Stimulated activated CD8-positive, alpha-beta memory T cell treated with anti-CD3 and anti-CD28 coated beads, Interleukin-15, amount 100 ng/mL, for 1 hour (primary cell): ENCODE data around the gene ADRA1B.

Experiments
- DNase-seq: peaks from one replicate; pipeline ENCODE4 v3.0.0-alpha.2; 2020; ENCODE audit warnings: low read depth

Gene ADRA1B

DNA sequence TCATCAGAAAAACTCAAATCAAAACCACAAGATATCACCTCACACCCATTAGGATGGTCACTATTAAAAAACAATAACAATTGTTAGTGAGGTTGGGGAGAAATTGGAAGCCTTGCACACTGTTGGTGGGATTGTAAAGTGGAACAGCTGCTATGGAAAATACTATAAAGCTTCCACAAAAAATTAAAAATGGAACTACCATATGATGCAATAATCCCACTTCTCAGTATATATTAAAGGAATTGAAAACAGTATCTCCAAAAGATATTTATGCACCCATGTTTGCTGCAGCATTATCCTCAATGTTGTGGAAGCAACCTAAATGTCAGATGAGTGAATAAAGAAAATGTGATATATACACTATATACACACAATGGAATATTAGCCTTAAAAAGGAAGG lies 14.5 kb upstream of the ADRA1B start:
- no peak for DNase-seq

DNA sequence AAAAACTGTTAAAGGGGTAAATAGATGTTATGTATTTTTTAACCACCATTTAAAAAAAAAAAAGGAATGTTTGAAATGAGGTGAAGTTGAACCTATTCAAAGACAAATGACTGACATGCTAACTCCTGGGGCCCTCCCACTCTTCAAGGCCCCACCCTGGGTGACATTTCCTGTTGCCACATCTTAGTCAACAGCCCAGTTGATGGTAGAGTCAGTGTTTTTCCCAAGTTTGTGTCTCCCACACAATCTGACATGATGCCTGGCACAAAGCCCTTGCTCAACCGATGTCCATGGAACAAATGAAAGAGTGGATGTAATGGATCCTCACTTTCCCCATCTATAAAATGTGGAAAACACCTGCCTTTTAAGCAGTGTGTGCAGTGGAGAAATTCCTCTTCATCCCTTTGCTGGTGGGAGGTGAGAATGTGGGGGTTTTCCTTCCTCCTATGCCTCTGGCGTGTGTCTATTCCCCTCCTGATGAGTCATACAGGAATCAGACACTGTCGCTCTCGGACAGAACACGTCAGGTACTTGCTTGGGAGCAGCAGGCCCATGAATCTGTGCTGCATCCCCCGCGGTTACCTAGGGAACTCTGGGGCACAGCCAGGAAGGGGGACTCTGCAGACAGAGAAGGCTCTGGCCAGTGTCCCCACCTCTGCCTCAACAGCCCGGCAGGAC lies 13.7 kb upstream of the ADRA1B start:
- DNase-seq: no peak

DNA sequence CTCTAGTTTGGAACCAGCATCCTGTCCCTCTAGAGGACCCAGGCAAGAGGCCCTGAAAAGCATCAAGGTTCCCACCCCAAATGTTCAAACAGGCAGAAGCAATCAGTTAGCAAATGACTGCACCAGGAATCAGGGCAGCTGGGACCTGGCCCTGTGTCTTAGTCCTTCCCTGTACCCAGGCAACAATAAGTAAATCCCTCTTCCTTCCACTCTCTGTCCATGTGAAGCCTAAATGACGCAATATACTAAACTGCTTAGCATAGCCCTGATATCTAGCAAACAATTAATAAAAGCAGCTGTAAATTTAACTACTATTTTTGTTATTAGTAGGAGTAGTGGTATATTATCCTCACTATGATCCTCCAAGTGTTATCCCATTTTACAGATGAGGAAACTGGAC lies 13.2 kb upstream of the ADRA1B start:
- no peak for DNase-seq

DNA sequence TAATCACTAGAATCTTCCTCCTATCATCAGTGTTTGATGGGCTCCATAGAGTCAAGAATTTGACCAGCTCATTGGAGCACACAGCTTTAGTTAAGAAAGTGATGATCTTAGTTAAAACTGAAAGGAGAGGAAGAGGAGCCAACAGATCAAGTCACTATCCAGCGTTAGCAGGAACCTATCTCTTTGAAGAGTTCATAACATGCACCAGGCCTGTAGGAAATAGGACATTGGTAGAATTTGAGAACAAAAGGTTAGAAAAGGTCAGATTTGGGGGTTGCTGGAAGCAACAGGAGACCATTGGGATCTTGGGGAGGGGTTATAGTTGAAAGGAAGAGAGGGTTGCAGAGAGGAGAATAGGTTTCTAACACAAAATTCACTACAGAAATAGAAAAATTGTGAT lies 11.4 kb upstream of the ADRA1B start:
- DNase-seq: no peak

DNA sequence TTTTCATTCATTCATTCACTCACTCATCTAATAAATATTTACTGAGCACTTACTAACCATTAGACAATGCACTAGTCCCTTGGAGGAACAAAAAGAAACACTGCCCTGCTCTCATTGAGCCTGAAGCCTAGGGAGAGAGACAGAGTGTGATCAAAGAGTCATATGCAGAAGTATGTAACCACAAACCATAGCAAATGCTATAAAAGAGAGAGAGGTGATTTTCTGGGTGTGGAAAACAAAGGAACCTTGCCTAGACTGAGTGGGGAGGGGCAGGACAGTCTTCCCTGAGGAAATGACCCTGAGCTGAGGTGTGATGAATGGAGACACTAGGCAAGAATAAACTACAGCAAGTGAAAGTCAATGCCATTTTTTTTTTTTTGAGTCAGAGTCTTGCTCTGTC lies 10.8 kb upstream of the ADRA1B start:
- DNase-seq: no peak

DNA sequence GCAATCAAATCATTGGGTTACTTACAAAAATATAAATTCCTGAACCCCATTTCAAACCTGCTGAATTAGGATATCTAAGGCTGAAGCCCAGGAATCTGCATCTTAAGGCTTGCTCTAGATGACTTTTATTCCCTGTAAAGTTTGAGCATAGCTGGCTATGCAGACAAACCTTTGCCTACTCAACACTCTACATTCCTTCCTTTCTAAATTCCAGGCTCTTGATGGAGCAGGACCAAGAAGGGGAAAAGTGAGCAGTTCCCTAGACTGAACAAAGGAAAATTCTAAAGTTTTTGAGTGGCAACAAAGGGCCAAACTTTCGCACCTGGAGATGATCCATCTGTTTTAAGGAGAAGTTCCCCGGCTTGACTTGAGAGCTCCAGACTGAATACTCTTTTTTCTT lies 9.8 kb upstream of the ADRA1B start:
- no peak for DNase-seq

DNA sequence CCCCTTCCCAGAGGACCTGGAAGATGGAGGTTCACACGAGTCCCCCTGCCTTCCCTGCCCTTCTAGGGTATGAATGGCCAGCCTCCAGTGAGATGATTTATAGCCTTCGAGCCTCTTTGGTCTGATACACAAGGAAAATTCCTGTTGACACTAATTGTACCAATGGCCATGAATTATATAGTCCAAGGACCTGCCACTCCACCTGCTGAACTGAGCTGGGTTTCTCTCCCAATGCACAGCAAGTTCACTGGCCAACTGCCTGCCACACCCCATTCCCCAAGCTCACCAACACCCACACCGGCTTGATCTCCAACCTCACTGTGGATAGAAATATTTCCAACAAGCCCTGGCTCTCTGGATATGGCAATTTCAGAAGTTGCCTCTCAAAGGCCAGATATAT lies 9.3 kb upstream of the ADRA1B start:
- no peak for DNase-seq

DNA sequence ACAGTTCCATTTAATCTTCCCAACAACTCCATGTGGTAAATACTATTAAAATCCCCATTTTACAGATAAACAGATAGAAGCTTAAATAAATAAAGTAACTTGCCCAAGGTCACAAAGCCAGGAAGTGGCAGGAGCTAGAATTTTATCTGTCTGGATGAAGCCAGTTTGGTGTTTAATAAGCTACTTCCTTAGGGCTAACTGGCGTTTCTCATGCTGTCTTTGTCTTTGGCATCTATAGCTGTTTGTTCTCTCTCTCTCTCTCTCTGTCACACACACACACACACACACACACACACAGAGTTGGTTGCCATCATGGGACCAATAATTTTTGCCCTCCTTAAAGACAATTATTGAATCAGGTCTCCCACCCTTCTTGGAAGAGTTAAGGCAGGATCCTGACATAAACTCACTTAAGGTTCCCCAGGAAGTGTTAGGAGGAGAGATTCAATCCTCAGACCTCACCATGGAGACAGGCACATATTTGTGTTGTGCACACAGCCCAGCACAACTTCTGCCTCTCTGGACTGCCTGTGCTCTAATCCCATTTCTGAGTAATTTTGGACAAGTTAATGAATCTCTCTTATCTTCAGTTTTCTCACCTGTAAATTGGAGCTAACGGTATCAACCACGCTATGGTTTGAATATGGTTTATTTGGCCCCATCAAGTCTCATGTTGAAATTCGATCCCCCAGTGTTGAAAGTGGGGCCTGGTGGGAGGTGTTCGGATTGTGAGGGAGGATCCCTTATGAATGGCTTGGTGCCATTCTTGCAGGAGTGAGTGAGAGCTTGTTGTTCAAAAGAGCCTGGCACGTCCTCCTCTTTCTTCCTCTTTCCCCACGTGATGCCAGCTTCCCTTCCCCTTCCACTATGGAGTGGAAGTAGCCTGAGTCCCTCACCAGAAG lies 8.3 kb upstream of the ADRA1B start:
- no peak for DNase-seq

DNA sequence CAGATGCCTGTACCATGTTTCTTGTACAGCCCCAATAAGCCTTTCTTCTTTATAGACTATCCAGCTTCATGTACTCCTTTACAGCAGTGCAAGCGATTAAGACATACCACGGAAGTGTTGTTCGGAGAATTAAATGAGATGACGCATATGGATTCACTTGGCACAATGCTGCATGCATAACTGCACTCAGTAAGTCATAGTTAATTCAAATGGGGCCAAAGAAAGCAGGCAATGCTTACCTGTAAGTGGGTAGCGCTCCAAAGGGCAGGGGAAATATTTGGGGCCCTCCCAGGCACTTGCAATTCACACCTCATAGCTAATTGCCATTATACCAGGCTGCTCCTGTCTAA lies 7.7 kb upstream of the ADRA1B start:
- no peak for DNase-seq

DNA sequence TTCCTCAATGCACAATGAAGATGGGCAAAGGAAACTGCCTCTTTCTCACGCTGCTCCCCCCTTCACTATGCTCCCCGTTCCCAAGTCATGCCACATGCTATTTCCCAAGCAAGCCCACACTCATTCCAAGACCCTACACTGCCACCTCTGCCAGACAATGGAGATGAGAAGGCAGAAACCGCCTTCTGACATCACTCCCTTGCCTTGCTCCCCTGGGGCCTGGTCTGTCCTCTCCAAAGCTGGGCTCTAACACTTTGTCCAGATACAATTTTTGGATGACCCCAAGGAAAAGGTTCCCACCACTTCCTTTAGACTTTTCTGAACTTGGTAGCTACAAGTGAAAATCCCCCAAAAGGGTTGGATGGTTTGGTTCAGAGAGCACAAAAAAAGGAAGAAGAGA lies 7.2 kb upstream of the ADRA1B start:
- no peak for DNase-seq

DNA sequence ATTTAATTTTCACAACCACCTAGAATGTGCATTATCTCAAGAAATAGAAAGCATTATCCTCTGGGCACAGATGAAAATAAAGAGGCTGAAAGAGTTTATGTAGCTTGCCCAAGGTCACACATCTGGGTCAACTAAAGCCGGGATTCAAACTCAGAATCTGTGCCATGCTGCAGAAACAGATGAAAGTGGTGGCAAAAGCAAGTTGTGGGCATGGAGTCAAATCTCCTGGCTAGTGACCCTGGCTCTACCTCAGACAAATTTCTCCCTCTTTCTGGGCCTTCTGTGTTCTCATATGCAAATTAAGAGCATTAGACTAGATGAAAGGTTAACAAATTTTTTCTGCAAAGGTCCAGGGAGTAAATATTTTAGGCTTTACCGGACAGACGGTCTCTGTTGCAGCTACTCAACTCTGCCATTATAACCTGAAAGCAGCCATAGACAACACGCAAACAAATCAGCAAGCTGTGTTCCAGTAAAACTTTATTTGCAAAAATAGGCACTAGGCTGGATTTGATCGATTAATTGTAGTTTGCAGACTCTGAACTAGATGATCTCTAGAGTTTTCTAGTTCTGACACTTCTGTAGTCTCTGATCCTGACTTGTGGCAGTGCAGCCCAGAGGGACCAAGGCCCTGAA lies 6.0 kb upstream of the ADRA1B start:
- no peak for DNase-seq

DNA sequence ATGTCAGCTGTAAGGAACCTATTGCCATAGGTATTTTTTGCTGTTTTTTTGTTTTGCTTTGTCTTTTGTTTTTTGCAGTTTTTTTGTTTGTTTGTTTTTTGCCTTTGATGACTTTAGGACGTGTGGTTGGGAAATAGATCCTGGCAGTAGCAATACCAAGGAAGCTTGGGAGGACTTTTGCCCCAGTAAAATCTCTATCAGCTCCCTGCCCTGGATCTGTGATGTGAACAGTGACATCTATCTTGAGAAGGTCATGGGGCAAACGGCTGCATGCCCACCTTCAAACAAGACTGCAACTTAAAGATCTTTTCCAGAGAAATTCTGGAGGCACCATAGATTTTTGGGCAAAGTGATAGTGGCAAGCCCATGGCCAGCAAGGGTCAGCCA lies 5.4 kb upstream of the ADRA1B start:
- no peak for DNase-seq

DNA sequence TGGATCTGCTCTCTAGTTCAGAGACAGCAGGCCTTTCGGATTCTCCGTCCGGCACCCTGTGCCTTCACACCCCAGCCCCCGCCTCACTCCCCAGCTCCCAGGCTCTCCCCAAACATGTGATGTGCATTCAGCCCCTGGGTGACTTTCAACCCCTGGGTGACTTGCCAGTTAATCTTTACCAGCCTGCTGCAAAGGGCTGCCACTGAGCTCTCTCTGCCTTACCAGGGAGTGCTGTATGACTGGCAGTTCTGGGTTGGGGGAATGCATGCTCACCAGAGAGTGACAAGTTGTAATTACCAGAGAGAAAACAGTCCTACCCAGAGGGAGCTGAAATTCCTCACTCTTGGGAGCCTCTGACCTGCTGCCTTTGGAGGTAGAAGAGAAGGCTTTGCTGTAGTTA lies 4.9 kb upstream of the ADRA1B start:
- no peak for DNase-seq

DNA sequence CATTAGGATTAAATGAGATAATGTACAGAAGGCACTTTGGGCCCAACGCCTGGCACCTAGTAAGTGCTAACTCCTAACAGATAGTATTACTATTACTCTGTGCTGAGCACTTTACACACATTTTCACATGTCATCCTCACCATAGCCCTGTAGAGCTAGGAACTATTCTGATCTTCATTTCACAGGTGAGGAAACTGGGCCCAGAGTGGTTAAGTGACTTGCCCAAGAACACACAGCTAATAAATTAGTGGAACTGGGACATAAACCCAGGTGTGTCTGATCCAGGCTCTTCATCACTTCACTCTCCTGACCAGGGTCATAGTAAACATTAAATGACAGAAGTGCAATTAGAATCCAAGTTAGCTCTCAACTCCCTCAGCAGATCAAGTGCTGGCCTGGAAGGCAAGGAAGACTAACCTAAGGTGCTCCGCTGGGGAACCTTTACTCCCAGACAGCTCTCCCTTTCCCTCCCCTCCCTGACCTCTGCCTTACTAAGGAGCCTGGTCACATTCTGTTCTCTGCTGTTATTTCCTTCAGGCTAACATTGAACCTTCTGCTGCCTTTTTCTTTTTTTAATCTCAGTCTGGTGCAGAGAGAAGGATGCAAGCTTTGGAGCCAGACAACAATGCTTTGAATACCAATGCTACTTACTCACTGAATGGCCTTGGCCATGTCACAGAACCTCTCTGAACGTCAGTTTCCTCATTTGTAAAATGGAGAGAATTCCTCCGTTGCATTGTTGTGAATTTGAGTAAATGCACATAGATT lies 4.1 kb upstream of the ADRA1B start:
- DNase-seq: no peak

DNA sequence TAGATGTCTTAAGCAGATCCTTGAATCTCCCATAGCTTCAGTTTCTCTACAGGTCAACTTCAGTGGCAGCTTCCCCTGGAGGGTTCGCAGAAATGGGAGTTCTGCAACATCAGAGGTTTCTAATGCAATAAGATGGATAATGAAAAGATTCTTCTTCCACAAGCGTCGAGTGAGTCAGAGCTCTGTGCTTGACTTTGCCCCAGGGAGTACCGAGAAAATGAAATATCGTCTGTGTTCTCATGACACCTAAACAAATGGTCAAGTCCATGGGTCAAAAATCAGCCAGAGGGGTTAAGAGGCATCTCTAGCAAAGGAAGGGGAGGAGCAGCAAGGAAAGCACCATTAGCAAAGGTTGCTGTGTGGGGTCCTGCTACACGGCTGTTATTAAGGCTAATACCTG lies 3.2 kb upstream of the ADRA1B start:
- DNase-seq: no peak

DNA sequence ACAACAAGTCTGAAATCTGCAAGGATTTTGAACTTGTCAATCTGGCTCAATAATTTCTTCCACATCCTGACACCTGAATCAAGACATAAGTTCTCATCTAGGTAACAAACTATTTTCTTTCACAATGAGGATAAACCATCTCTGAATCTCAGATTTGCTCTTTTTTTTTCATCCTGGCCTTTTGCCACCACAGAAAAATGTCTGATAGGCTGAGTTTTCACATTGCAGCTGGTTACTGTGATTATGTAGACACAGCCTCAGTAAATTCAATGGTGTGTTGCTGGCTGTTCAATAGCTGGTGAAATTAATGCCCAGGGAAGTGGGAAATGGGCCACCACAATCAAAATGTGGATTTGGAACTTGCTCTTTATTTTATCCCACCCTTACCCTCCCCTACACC lies 2.8 kb upstream of the ADRA1B start:
- no peak for DNase-seq

DNA sequence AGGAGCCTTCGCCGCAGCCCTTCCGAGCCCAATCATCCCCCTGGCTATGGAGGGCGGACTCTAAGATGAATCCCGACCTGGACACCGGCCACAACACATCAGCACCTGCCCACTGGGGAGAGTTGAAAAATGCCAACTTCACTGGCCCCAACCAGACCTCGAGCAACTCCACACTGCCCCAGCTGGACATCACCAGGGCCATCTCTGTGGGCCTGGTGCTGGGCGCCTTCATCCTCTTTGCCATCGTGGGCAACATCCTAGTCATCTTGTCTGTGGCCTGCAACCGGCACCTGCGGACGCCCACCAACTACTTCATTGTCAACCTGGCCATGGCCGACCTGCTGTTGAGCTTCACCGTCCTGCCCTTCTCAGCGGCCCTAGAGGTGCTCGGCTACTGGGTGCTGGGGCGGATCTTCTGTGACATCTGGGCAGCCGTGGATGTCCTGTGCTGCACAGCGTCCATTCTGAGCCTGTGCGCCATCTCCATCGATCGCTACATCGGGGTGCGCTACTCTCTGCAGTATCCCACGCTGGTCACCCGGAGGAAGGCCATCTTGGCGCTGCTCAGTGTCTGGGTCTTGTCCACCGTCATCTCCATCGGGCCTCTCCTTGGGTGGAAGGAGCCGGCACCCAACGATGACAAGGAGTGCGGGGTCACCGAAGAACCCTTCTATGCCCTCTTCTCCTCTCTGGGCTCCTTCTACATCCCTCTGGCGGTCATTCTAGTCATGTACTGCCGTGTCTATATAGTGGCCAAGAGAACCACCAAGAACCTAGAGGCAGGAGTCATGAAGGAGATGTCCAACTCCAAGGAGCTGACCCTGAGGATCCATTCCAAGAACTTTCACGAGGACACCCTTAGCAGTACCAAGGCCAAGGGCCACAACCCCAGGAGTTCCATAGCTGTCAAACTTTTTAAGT lies 819 bp downstream of the ADRA1B start:
- no peak for DNase-seq

DNA sequence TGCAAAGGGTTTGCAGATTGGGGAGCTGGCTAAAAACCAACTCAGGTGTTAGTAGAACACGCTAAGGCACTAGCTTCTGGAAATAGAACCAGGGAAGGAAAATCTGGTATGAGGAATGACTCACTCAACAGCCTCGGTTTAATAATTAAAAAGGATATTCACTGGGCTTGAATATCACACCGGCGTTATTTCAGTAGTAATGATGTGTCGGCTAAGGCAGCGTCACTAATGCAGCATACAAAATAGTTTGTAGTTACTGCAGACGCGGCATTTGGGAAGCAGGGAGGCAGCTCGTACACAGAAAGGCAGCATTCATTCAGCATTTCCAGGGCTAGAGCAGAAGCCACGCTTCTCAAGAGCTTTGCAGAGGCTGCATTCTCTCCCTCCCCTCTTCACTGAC lies 1.7 kb downstream of the ADRA1B start:
- no peak for DNase-seq

DNA sequence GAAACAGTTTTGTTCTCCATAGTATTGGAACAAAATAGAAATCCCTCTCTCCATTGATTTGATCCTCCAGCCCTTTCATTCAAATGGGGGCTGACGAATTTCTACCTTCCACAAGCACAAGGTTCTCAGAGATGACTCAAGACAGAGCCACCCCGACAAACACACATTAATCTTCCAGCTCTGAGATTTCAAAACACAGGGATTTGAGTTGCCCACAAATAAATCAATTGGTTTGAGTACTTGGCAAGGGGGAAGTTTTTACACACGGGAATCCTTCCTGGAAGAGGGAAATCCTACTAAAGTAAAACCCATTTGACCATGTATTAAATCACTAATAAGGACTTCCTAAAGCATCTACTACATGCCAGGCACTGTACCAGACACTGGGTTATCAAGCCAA lies 5.4 kb downstream of the ADRA1B start:
- DNase-seq: no peak

DNA sequence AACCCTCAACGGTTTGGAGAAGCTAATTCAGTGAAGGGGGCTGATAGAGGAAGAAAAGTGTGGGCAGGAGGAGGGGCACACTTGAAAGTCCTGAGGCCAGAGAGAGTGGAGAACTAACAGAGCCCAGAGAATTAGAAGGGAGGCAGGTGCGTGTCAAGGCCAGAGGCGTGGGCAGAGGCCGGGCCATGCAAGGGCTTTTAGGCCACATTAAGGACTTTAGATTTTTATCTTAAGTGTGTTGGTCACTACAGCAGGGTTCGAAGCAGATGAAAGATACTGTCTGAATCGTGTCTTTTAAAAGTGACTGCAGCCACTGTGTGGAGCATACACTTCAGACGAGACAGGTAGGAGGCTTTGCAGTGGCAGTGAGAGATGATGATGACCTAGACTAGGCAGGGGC lies 6.7 kb downstream of the ADRA1B start:
- no peak for DNase-seq

DNA sequence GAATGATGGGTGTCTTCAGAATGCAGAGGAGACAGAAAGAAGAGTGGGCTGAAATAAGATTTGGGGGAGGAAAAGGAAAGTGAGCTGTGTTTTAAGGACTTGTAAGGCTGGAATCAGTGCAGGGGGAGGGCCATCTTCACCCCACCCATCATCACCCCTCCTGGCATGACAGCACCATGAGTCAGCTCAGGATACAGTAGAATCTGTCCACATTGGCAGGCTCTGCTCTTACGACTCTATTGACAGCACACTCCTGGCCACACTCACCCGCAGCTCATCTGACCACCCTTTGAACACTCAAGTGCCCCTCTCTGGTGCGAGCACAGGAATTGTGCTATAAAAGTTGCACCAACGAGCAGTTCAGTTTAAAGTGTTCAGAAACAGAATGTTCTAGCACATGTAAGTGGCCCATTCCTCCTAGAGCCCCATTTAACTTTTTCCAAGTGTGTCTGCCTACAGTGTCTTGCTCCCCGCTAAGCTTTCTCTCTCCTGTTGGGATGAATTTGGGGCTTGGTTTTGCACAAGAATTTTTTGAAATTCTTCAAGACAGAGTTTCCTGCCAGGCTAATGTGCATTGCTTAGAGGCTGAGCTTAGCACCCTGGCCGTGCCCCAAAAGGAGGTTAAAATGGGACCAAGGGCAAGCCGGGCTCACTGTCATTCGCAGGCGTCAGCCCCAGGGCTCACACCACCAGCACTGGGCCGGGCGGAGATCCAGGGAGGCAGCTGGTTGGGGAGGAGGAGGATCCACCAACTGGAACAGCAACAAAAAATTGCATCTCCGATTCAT lies 12.0 kb downstream of the ADRA1B start:
- no peak for DNase-seq
